Skin epidermis (tissue), 12 donors: ENCODE results near the gene RBMS1.

Source experiments
- H3K27ac ChIP-seq, 21 experiments: fragments of 200-600 bp; sonication (generic) in 11 of 21; one replicate each; pipeline ENCODE4 v1.5.0; 2020; ENCODE audit warnings: mild to moderate bottlenecking in 3 of 21, inconsistent platforms in 2 of 21, moderate library complexity in 2 of 21
- H3K4me3 ChIP-seq, 7 experiments: fragments of 200-600 bp; sonication (generic) in 2 of 7; one replicate each; pipeline ENCODE4 v1.5.0; 2020; ENCODE audit warnings: inconsistent platforms in 2 of 7, mild to moderate bottlenecking in 2 of 7, moderate library complexity in 1 of 7

RBMS1 gene

DNA sequence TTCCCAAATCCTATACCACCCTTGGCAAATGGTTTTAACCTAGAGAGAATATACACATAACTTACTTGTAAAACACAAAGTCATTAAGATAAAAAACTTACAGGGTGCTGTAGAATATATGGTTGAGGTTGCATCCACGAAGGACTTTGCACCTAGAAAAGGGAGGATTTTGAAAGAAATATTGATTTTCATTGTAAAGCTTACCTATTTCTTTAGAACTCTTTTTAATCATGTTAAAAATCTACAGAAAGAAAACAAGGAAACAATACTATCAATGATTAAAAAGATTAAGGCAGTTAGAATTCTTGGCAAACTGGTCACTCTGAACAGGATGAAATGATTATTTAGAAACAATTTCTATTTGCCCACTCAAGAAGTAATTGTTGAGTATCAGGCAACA, 212.4 kb downstream of the RBMS1 start:
- Histone ChIP-seq H3K27ac (peak overlapping the region in 1 of 21 experiments; percentile 18), H3K4me3 (no peak overlapping the region)

DNA sequence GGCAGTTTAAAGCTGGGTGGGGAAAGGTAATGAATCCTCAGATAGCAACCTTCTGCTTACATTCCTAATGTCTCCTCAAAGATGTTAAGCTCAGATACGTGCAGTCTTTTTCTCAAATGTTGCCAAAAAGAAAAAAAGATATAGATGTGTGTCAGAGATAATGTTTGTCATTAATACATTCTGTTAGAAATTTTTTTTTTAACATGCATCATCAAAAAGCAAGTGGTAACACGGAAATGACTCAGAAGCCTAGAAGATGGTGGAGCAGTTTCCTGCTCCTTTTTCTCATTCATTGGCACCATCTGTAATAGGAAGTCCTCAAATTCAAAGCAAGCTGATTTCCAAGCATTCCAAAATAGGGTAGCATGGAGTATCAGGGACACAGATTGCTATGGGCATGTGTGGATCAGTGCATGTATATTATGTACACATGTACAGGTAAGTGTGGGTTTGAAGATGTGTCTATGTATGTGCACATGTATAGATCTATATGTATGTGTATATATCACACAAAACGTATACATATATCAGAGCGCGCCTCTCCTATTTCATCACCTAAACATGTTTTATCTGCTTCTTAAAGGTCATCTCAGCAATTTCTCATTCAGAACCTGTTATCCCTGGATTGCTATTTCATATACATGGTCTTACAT, 213.7 kb downstream of the RBMS1 start:
- Histone ChIP-seq H3K4me3 (no peak overlapping the region), H3K27ac (peak overlapping the region in 10 of 21 experiments; percentile 9 to 70 (median 42))

DNA sequence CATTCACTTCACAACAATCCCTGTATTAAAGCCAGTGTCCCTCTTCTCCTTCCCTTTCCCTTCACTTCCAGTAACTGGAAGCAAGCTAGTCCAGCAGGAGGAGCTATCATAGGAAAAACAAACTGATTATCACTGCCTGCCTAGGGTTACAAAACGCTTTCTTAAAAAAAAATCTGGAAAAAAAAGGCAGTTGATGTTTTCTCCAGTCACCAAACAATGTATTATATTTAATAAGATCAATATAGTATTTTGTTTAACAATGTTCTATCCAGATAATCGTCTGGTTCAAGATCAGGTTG, 214.8 kb downstream of the RBMS1 start:
- Histone ChIP-seq H3K4me3 (no peak overlapping the region), H3K27ac (peak overlapping the region in 11 of 21 experiments; percentile 2 to 70 (median 29))

DNA sequence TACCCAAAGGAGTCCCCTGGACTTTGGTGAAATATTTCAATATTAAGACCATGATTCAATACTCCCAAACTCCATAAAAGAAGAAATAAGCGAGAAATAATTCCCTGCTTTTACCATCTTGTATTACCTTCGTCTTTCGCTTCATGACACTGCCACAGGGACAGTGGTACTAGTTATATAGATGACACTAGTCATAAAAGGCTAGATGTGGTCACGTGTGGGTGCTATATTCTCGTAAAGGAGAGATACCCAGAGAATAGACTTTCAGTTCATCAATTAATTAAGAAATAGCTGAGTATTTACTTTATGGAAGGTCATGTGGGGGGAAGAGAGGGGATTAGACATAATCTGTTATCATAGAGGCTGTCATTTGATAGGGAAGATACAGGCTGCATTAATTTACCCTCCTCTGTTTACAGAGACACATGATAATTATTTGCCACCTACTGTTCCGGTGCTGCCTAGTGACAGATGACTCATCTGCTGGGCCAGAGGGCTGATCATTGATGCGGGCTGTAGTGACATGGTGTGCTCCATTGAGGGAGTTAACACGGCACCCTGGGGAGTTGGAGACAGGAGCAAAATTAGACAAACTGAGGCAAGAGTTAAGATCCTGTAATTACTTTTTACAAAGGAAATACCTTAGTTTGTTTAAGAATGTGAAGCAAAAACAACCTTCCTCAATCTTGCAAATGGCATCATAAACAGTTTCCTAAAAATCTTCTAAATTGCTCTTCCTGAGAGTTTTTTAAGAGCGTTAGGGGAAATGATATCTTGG, 215.3 kb downstream of the RBMS1 start:
- Histone ChIP-seq H3K4me3 (no peak overlapping the region), H3K27ac (peak overlapping the region in 11 of 21 experiments; percentile 2 to 67 (median 29))

DNA sequence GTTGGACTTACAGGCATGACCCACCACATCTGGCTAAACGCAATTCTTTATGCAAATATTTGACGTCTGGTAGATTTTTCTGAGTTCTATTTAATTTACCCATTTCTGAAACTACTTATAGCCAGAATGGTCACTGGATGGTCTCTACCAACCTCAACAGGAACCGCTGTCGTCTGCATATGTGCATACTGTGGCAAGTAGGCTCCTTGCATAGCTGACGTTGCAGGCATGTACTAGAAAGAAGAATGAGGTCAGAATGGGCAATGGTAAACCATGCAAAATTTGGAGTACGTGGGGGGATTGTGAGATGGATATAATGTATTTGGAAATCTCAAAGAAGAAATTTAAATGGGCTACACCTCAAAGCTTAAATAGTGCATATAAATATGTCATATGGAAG, 216.5 kb downstream of the RBMS1 start:
- Histone ChIP-seq H3K27ac (no peak overlapping the region), H3K4me3 (no peak overlapping the region)

DNA sequence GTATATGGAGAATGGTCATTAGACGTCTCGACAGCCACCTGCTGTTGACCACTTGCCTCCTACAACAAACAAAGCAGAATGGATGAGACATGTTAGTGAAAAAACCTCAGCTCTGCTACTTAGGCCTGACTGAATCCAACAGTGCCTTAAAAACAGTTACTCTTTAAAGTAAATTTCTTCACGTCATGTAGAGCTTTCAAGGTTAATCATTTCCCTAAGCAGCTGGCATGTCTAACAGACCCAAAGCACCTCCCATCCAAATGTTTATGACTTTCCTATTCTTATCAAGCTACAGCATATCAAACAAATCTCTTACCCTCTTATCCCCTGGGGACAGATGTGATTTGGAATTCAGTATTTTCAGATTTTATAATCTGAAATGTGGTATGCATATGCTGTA, 218.0 kb downstream of the RBMS1 start:
- no peak overlapping the region for H3K4me3 ChIP-seq
- peak overlapping the region in 1 of 21 experiments; percentile 19 for H3K27ac ChIP-seq

DNA sequence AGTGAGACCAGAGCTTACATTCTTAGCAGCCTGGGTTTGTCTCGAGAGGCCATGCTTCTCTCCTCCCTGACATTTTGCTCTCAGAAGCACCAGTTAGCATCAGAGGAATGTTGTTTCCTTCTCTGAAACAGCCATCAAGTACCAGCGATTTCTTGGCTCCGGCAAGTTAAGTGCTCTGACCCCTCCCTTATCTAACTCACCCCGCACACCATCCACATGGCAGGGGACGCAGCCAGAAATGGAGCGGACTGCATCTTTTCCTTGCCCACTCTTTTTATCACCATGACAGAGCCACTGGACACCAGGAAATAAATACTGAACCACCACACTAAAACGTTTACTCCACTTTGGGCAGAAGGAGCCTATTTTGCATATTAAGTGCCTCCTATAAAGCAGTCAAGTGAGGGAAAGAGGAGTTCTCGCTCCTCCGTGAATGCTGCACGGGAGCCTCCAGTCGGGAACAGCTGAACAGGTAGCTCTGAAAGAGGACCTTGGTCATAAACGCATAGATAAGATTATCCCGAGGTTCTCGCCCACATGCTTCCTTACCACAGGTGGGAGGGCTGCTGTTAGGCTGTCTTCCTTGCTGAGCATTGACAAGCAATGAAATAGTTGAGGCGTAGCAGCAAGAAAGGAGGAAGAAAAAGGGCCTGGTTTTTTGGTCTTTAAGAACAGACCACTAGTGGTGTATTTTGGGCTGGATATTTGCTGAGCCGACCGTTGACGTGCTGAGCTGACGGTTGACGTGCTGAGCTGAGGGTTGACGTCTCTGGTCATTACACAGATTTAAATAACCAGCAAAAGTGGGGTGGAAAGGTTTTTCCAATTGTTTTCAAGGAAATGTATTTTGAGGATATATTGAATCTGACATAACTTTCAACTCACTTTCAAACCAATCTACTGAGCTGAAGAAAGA, 222.2 kb downstream of the RBMS1 start:
- no peak overlapping the region for H3K4me3 ChIP-seq

DNA sequence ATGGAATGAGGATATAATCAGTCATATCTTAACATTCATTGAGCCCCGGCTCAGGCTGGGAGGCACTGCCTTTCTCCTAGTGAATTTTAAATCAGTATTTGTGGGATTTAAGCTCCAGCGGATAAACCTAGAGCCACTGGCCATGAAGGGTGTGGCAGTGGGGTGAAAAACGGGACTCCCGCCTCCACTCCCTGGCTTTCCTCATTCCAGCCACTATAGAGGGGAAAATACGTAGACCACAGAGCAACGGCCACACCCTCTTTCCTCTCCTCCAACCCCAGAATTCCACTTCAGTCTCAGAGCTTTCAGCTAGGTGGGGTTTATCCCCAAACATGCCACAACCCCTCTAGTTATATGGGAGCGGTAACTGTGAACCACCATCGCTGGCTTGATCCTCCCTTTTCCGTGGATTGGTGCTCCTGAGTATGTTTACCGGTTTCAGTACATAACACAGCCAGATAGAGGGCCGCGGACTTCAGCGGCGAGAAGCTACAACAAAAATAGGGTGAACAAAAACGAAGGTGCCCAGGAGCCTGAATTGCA, 223.0 kb downstream of the RBMS1 start:
- H3K27ac ChIP-seq, result peak overlapping the region in 20 of 21 experiments; percentile 77 to 95 (median 88)

More for the DNA sequence above, 222.2 kb downstream of the RBMS1 start:
- H3K27ac ChIP-seq, result peak overlapping the region in 16 of 21 experiments; percentile 77 to 95 (median 89)

DNA sequence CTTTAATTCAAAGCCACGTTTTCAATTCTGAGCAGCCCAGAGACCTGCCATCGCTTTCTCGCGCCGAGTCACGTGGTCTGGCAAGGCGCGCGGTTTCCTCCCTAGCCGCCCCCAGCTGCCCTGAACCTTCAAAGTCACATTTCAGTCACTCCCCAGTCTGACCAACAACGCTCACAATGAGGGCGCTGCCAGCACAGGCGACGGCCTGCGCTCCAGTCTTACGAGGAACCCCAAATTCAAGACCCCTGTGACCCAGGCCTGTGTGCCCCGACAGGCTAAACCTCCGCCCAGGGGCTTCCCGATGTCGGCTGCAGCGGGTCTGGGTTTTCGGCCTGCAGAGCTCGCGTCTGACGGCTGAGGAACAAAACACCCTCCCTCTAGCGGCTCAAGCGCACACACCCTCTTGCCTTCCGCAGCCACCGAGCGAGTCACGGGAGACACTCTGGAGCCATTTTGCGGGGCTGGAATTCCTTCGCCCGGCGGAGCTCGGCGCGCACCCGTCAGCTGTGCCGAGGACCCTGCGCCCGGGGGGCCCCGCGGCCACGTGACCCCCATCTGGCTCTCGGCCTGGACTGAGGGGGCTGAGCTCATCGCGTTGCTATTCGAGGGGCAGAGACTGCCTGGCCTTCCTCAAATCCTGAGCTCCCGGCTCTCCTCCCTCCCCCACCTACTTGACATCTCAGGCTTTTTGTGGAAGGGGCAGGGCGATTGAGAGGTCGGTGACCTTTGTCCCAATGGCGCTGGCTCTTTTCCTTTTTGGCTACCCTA, 223.6 kb downstream of the RBMS1 start:
- H3K4me3 ChIP-seq, result peak overlapping the region; percentile 26 to 43 (median 29)

More for the DNA sequence above, 223.0 kb downstream of the RBMS1 start:
- peak overlapping the region; percentile 26 to 43 (median 29) for H3K4me3 ChIP-seq

DNA sequence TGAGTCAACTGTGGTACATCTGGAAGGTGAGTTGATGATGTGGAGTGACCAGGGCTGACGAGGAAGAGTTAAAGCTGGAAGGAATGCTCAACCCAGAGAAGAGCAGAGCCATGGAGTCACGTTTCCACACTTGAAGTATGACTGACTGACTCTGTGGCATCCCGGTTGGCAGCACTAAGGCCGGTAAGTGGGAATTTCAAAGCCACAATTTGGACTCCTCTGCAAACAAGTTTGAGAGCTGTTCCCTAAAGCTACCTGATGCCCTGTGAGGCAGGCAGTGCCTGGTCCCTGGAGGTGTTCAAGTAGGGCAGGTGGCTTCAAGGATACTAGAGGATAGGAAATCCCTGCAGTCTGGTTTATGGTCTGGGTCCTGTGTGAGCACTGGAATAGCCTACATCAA, 224.2 kb downstream of the RBMS1 start:
- H3K27ac ChIP-seq, result peak overlapping the region in 20 of 21 experiments; percentile 77 to 95 (median 88)
- H3K4me3 ChIP-seq, result peak overlapping the region in 6 of 7 experiments; percentile 26 to 43 (median 32)

More for the DNA sequence above, 223.6 kb downstream of the RBMS1 start:
- peak overlapping the region in 20 of 21 experiments; percentile 77 to 95 (median 88) for H3K27ac ChIP-seq

DNA sequence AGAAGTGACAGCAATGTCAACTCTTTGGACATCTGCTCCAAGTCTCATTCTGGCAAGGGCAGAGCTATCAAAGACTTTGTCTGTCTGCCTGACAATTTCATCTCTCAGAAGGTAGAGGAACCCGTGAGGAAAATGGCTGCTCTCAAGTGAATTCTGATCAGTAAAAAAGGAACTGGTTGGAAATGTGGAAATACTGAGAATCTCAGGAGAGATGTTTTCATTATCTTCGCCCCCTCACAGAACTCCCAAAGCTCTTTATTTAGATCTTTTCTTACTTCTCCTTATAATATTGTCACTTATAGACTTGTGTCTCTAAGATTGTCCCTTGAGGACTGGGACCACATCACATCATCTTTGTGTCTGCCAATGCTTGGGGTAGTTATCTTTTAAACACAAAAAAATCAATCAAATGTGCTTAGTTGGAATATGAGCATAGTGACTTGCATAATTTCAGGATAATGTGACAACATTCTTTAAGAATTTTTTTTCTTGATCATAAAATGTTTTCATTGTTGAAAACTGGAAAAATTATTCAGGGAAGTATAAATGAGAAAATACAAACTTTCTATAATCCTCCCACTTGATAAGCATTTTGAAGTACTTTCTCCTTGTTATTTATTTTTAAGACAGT, 225.3 kb downstream of the RBMS1 start:
- H3K27ac ChIP-seq, result peak overlapping the region in 4 of 21 experiments; percentile 13 to 95 (median 58)
- H3K4me3 ChIP-seq, result no peak overlapping the region

DNA sequence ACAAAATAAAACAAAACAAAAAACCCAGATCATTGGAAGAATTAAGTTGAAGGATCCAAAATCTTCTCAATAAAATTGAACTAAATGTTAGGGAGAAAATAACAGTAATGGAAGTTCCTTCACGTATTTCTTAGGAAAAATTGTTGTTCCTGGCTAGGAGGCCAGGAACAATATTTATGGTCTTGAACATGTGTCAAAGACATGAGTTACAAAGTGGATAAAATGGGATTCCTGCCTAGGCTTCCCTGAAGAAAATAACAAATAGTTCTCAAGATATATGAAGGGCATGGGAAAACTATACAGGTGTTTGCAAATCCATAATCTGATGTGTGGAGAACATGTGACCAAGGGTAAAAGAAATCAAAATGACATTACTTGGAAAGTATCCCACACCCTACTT, 225.9 kb downstream of the RBMS1 start:
- no peak overlapping the region for H3K4me3 ChIP-seq
- H3K27ac ChIP-seq, result peak overlapping the region in 2 of 21 experiments; percentile 11 to 13

DNA sequence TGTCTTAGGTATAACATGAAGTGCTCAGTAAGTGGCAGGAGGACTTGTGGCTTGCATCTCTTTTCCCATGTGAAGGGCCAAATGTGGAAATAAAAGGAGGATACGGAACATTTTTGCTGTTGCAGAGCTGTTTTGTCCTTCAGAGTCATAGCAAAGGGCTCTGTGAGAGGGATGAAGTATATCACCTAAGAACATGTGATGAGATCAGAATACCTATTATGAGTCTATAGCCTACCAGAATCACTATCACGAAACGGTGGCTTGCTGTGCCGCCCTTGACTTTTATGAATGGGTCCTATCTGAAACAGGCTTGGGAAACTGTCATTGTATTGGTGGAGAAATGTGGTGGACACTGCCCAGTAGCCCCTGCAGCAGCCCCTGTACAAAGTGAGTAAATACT, 226.6 kb downstream of the RBMS1 start:
- no peak overlapping the region for H3K4me3 ChIP-seq
- H3K27ac ChIP-seq, result no peak overlapping the region

DNA sequence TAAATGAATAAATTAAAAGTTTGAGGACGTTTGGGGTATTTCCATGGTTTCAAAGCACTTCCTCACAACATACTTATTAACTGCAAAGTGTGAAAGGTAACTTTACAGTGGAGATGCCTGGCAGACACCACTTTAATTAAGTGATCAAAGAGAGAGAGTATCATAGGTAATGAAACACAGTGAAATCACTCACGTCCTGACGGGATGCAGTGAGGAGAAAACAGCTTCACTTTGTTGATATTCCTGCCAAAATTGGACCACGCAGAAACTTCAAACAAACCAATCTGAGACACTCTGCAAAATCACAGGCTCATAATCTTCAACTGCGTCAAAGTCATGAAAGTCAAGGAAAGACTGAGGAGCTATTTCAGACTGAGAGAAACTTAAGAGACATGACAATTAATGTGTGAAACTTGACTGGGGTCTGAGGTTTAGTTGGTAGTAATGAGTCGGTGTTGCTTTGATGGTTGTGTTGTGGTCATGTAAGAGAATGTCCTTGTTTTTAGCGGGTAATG, 227.5 kb downstream of the RBMS1 start:
- H3K4me3 ChIP-seq, result no peak overlapping the region

DNA sequence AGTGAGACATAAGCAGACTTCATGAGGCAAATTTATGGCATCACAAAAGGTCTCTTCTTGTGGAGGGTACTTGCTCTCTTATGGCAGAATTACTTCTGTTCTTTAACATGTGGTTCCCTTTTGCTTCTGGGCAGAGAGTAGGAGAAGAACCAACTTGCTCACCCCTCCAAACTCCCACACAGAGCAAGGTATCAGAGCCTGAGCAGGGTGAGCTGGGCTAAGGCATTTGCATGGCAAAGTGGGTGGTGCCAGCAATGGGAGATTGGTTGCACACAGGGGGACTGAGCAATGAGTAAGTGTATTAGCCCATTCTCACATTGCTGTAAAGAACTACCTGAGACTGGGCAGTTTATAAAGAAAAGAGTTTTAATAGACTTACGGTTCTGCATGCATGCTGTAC, 229.3 kb downstream of the RBMS1 start:
- Histone ChIP-seq H3K27ac (no peak overlapping the region), H3K4me3 (no peak overlapping the region)

More for the DNA sequence above, 227.5 kb downstream of the RBMS1 start:
- no peak overlapping the region for H3K27ac ChIP-seq

DNA sequence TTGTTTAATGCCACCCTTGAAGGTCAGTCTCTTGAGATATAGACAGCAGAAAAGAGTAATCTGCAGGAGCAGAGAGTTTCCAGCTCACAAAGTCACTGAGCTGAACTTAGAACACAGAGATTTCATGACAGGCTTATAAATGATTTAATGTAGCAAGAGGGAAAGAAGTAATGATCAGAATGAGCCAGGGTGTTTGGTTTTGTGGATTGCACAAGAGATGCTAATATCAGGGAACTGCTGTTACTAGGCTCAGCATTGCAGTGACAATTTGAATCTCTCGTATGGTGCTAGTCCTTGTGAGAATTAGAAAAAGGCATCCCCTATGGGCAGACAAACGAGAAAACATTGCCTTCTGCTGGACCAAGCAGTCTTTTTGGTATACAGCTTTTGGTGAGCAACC, 231.9 kb downstream of the RBMS1 start:
- no peak overlapping the region for H3K27ac ChIP-seq
- no peak overlapping the region for H3K4me3 ChIP-seq

DNA sequence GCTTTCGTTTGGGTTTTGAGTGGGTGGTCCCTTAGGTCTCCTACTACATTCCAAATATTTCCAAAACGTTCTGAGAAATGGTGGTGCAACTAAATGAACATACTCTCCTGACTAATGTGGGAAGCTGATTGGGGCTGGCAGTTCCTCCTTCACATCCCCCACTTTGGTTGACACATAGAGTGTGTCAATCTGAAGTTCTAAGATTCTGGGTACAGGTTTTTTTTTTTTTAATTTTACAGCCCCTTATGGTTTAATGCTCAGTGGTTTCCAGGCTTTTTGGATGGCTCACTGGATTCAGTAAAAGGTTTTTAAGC, 235.2 kb downstream of the RBMS1 start:
- no peak overlapping the region for H3K4me3 ChIP-seq
- H3K27ac ChIP-seq, result peak overlapping the region in 1 of 21 experiments; percentile 68

DNA sequence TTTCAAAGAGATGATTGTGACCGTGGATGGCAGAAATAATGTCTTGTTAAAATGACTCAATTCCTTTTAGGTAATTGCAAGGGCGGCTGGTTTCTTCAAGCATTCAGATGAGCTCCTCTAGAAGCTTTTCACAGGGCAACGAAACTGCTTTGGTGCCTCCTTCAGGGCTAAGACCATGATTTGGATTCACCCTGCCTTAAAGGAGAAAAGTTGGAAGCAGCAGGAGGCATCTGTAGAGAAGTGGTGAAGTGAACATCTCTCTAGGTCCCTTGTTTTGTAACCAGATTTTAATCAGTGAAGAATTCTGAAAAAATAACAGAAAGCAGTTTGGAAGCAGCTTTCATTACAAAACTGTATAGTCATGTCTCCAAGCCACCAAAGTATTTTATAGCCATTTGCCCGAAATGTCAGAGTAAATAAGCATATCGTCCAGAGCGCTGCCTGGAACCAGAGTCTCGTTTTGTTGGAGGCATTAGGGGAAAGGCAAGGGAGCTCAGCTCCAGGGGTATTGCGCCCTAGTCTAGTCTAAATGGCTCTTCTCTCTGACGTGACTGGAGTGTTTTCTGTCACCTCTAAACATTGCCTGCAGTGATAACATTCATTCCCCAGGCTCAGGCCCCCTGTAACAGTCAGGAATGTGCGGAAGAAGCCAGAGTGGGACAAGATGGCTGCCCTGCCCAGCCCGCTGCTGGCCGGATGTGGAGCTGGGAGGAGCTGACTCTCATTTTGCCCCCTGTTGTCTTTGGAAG, 235.7 kb downstream of the RBMS1 start:
- H3K27ac ChIP-seq, result peak overlapping the region in 15 of 21 experiments; percentile 5 to 79 (median 57)
- no peak overlapping the region for H3K4me3 ChIP-seq
